ENCODE measurements around the gene SMIM8. TPM values are rescaled to one million over a fixed set of nuclear protein-coding genes. Genes with fewer than 3 reads are reported as not detected.

Gene SMIM8
- total and polyA plus RNA-seq, 2 donors (not counting 1 experiment from before 2014, with no cell fraction given): 5.4 to 7.8 TPM

GRCh38 chr6:87341158-87341557, 18.8 kb downstream of the SMIM8 start:
- H3K36me3 ChIP-seq (ENCODE audit: control insufficient read depth, insufficient read depth, low read length): no peaks in the 10 kb centered on the region
- H3K9ac ChIP-seq (ENCODE audit: insufficient read depth, low read length): no peak overlapping the region
- no peak overlapping the region for H3K4me3 ChIP-seq (replicated peaks in 1 of 4; ENCODE audit: control extremely low read depth in 1 of 4, insufficient read depth in 1 of 4, low read depth in 3 of 4, low read length in 4 of 4)
- DNase-seq (ENCODE audit: low read depth in 2 of 2): no peak
- H3K9me3 ChIP-seq (ENCODE audit: control insufficient read depth, insufficient read depth, low read depth, low read length): no peaks in the 10 kb centered on the region
- H4K20me1 ChIP-seq (ENCODE audit: control insufficient read depth, extremely low read depth, insufficient read depth, low read length): no peaks in the 10 kb centered on the region
- no peak overlapping the region for H3K4me2 ChIP-seq (ENCODE audit: extremely low read depth, insufficient read depth, low read length)
- no peak overlapping the region for H3K27ac ChIP-seq (ENCODE audit: insufficient read depth, low read length)
- no peaks in the 10 kb centered on the region for H3K27me3 ChIP-seq (ENCODE audit: control insufficient read depth, insufficient read depth, low read length)
- TF ChIP-seq, protein P1, sequence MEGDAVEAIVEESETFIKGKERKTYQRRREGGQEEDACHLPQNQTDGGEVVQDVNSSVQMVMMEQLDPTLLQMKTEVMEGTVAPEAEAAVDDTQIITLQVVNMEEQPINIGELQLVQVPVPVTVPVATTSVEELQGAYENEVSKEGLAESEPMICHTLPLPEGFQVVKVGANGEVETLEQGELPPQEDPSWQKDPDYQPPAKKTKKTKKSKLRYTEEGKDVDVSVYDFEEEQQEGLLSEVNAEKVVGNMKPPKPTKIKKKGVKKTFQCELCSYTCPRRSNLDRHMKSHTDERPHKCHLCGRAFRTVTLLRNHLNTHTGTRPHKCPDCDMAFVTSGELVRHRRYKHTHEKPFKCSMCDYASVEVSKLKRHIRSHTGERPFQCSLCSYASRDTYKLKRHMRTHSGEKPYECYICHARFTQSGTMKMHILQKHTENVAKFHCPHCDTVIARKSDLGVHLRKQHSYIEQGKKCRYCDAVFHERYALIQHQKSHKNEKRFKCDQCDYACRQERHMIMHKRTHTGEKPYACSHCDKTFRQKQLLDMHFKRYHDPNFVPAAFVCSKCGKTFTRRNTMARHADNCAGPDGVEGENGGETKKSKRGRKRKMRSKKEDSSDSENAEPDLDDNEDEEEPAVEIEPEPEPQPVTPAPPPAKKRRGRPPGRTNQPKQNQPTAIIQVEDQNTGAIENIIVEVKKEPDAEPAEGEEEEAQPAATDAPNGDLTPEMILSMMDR (conservative IDR thresholded peaks at IDR 0.05 in 1 of 2, IDR thresholded peaks at IDR 0.05 in 1 of 2; ENCODE audit: low read depth in 1 of 2, low read length in 2 of 2): no peak
- TF ChIP-seq EZH2 (IDR thresholded peaks at IDR 0.05; ENCODE audit: low read length, missing control alignments): no peak
- H3K79me2 ChIP-seq (ENCODE audit: control insufficient read depth, insufficient read depth, low read length): no peaks in the 10 kb centered on the region
- H2AFZ ChIP-seq (ENCODE audit: low read length): no peak overlapping the region
- no peaks in the 10 kb centered on the region for H3K4me1 ChIP-seq (ENCODE audit: control insufficient read depth, extremely low read depth, insufficient read depth, low read length)

DNA sequence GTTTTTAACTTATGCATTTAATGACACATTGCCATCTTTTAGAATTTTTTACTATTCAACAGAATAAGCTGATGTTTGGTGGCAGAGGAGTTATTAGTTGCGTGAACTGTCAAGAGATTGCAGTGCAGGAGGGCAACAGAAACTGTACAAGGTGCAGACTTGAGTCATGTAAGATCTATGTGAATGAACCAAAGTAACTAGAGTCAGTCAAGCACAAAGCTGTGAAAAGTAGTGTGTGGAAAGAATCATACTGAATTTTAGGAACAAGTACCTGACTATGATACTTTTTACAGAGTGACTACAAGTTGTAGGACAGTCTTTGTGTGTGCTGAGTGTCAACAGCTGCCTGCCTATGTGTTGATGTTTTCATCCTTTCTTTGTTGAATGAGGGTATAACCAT, 19.5 kb downstream of the SMIM8 start:
- H3K9me3 ChIP-seq (ENCODE audit: control insufficient read depth, insufficient read depth, low read depth, low read length): no peaks in the 10 kb centered on the region
- no peak overlapping the region for H3K27ac ChIP-seq (ENCODE audit: insufficient read depth, low read length)
- no peak overlapping the region for H3K4me2 ChIP-seq (ENCODE audit: extremely low read depth, insufficient read depth, low read length)
- no peak overlapping the region for H3K4me3 ChIP-seq (replicated peaks in 1 of 4; ENCODE audit: control extremely low read depth in 1 of 4, insufficient read depth in 1 of 4, low read depth in 3 of 4, low read length in 4 of 4)
- DNase-seq (ENCODE audit: low read depth in 2 of 2): no peak
- H3K79me2 ChIP-seq (ENCODE audit: control insufficient read depth, insufficient read depth, low read length): no peaks in the 10 kb centered on the region
- no peak overlapping the region for H2AFZ ChIP-seq (ENCODE audit: low read length)
- no peaks in the 10 kb centered on the region for H4K20me1 ChIP-seq (ENCODE audit: control insufficient read depth, extremely low read depth, insufficient read depth, low read length)
- no peaks in the 10 kb centered on the region for H3K27me3 ChIP-seq (ENCODE audit: control insufficient read depth, insufficient read depth, low read length)
- H3K4me1 ChIP-seq (ENCODE audit: control insufficient read depth, extremely low read depth, insufficient read depth, low read length): no peaks in the 10 kb centered on the region
- no peak for TF ChIP-seq EZH2 (IDR thresholded peaks at IDR 0.05; ENCODE audit: low read length, missing control alignments)
- TF ChIP-seq, protein P1 (conservative IDR thresholded peaks at IDR 0.05 in 1 of 2, IDR thresholded peaks at IDR 0.05 in 1 of 2; ENCODE audit: low read depth in 1 of 2, low read length in 2 of 2): no peak
- no peak overlapping the region for H3K9ac ChIP-seq (ENCODE audit: insufficient read depth, low read length)
- no peaks in the 10 kb centered on the region for H3K36me3 ChIP-seq (ENCODE audit: control insufficient read depth, insufficient read depth, low read length)

GRCh38 chr6:87342829-87343228, 20.4 kb downstream of the SMIM8 start:
- H4K20me1 ChIP-seq (ENCODE audit: control insufficient read depth, extremely low read depth, insufficient read depth, low read length): no peaks in the 10 kb centered on the region
- H3K4me2 ChIP-seq (ENCODE audit: extremely low read depth, insufficient read depth, low read length): no peak overlapping the region
- H3K4me1 ChIP-seq (ENCODE audit: control insufficient read depth, extremely low read depth, insufficient read depth, low read length): no peaks in the 10 kb centered on the region
- TF ChIP-seq EZH2 (IDR thresholded peaks at IDR 0.05; ENCODE audit: low read length, missing control alignments): no peak
- TF ChIP-seq, protein P1 (conservative IDR thresholded peaks at IDR 0.05 in 1 of 2, IDR thresholded peaks at IDR 0.05 in 1 of 2; ENCODE audit: low read depth in 1 of 2, low read length in 2 of 2): no peak
- no peak overlapping the region for H3K27ac ChIP-seq (ENCODE audit: insufficient read depth, low read length)
- H2AFZ ChIP-seq (ENCODE audit: low read length): no peak overlapping the region
- no peaks in the 10 kb centered on the region for H3K27me3 ChIP-seq (ENCODE audit: control insufficient read depth, insufficient read depth, low read length)
- no peaks in the 10 kb centered on the region for H3K9me3 ChIP-seq (ENCODE audit: control insufficient read depth, insufficient read depth, low read depth, low read length)
- no peaks in the 10 kb centered on the region for H3K79me2 ChIP-seq (ENCODE audit: control insufficient read depth, insufficient read depth, low read length)
- no peak for DNase-seq (ENCODE audit: low read depth in 2 of 2)
- no peak overlapping the region for H3K9ac ChIP-seq (ENCODE audit: insufficient read depth, low read length)
- H3K4me3 ChIP-seq (replicated peaks in 1 of 4; ENCODE audit: control extremely low read depth in 1 of 4, insufficient read depth in 1 of 4, low read depth in 3 of 4, low read length in 4 of 4): no peak overlapping the region
- no peaks in the 10 kb centered on the region for H3K36me3 ChIP-seq (ENCODE audit: control insufficient read depth, insufficient read depth, low read length)
